CD4-positive, alpha-beta T cell treated with Interferon alpha-2 for 1 hour (primary cell): Measurements from ENCODE around the gene UNC119B.
"Not testable (repeated sequence)": the region's sequence is repeated elsewhere in the genome, so short reads cannot be mapped to it uniquely, and the experiment has no call there.

Experiments
- DNase-seq, 2 donors: peaks; one replicate each; pipeline ENCODE4 v3.0.0-alpha.2; 2020 to 2022

Gene UNC119B

DNA sequence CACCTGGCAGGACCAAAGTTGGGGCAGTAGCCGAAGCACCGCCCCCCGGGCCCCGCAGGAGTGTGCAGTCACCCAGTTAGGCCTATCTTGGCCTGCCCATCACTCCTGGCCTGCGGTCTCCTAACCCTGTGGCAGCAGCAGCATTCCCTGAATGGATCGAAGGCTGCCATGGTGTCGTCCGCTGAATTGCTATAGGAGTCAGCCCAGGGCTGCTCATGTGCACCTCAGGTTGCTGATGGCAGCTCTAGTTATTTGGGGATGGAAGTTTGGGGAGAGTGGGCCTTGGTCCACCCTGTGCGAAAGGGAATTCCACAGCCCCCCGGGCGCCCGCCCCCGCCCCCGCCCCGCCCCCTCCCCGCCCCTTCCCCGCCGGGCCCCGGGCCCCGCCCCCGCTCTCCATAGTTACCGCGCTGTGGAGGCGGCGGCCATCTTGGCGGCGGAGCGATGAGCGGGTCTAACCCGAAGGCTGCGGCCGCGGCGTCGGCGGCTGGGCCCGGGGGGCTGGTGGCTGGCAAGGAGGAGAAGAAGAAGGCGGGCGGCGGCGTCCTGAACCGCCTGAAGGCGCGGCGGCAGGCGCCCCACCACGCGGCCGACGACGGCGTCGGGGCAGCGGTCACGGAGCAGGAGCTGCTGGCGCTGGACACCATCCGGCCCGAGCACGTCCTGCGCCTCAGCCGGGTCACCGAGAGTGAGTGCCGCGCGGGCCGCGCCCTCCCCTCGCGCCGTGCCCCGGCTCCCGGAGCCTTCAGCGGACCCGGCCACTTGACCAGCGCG is at the start of gene UNC119B:
Gene UNC119B (plus strand): TSS at position 428 of the 774 bp plus-strand sequence. CDS start 17 bp downstream, at position 445.
- DNase-seq = peak; percentile 56 to 77

- no peak for DNase-seq
These were observed 48.8 kb upstream of the UNC119B start for GRCh38 chr12:120661432-120661831.

- DNase-seq = peak in 1 of 2 donors; percentile 29
These were observed 47.4 kb upstream of the UNC119B start for GRCh38 chr12:120662879-120663278.

GRCh38 chr12:120663741-120664140 is 46.5 kb upstream of the UNC119B start:
- no peak for DNase-seq

- DNase-seq = no peak
These were observed 43.5 kb upstream of the UNC119B start for GRCh38 chr12:120666571-120667390.

- no peak for DNase-seq
These were observed 42.0 kb upstream of the UNC119B start for GRCh38 chr12:120668091-120668867.

DNA sequence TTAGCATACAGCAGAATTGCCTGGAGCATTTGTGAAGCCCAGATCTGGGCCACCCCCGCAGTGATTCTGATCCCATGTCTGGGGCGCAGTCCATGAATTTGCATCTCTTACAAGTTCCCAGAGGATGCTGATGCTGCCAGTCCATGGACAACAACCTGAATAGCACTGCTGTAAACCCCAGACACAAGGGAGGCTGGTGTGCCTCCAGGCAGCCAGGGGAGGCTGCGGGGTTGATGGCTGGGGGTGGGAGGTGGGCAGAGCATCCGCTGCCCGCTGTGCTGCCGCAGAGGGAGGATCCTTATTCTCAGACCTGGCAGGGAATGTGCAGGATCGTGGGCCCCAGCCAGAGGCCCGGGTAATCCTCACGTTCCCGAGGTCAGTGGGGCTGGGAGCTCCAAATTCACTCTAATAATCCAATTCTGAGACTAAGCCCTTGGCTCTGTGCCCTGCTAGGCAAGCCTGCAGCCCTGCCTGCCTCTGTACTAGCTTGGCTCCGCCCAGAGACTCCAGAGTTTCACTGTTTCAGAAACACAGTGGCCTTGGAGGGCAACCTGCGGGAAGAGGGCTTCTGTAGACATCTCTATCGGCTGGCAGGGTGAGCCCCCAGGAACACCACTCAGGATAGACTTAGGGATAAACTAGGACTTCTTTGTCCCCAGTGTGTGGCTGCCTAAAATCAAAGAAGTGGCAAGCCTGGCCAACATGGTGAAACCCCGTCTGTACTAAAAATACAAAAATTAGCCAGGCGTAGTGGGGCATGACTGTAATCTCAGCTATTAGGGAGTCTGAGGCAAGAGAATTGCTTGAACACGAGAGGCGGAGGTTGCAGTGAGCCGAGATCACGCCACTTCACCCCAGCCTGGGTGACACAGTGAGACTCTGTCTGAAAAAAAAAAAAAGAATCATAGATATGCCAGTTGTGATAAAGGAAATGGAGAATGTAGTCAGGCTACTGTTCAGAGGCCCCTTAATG is 41.1 kb upstream of the UNC119B start:
- DNase-seq = peak in 1 of 2 donors; percentile 26

DNA sequence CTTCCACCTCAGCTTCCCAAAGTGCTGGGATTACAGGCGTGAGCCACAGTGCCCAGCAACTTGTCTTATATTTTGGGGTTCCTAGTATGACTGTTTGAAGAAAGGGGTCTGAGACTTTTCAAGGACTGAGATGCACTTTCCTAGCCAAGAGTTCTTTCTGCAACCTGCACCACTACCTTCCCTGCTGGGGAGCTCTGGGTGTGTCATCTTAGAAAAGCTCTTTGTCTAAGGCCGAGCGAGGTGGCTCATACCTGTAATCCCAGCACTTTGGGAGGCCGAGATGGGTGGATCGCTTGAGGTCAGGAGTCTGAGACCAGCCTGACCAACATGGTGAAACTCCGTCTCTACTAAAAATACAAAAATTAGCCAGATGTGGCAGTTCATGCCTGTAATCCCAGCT is 40.0 kb upstream of the UNC119B start:
- DNase-seq = not testable (repeated sequence)

DNA sequence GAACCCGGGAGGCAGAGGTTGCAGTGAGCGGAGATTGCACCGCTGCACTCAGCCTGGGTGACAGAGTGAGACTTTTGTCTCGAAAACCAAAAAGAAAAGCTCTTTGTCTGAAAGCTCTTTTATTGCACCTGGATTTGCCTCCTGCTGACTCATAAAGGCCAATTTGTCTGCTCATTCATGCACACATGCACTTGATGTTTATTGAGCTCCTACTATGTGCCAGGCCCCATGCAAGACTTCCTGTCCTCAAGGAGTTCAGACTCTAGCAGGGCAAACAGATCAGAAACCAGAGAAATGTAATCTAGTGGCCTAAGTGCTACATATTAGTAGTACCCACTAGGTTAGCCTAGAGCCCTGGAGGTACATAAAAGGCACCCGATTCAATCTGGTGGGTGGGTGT is 39.6 kb upstream of the UNC119B start:
- DNase-seq = no peak

DNA sequence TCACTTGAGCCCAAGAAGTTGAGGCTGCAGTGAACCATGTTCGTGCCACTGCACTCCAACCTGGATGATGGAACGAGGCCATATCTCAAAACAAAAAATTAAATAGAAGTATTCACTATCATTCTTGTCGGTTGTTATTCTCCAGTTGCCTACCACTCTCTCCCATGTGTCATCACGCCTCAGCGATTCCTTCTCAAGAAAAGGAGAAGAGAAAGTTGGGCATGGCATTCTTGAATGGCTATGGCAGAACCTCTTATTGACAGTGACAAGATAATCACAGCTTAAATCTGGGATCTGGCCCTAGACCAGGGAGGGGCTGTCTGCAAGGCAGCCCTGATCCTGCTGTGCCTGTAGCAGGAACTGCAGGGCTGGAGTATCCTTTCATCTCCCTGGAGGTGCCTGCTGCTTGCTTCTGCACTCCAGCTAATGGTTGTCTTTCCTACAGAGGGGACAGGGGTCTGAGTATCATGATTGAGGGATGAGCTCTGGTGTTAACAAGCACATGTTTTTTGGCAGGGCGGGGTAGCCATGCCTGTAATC is 36.1 kb upstream of the UNC119B start:
- peak in 1 of 2 donors; percentile 25 for DNase-seq

GRCh38 chr12:120677765-120678473 is 32.3 kb upstream of the UNC119B start:
- DNase-seq = no peak

- DNase-seq = no peak
These were observed 31.7 kb upstream of the UNC119B start for GRCh38 chr12:120678572-120678971.

DNA sequence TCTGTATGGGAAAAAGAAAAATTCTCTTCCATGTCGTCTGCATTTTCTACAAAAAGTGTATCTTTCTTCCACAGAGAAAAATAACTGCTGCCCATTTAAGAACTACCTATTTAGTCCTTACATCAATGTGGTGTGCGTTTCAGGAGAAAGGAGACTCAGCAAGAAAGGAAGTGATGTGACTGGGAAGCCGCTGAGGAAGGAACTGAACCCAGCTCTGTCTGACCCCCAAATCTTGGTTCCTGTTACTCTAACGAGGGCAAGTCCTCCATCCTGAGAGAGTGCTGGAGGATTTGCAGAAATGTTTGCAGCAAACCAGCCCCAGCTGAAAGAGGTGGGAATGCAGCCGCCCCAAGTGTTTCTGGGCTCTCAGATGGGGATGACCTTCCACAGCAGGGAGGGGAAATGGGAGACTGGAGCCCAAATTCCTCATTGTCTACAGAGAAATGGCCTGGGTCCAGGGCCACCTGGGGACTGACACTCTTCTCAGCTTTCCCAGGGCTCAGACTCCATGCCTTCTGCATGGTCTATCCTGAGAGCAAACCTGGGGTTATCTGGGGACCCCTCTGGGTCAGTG is 30.0 kb upstream of the UNC119B start:
- no peak for DNase-seq

DNA sequence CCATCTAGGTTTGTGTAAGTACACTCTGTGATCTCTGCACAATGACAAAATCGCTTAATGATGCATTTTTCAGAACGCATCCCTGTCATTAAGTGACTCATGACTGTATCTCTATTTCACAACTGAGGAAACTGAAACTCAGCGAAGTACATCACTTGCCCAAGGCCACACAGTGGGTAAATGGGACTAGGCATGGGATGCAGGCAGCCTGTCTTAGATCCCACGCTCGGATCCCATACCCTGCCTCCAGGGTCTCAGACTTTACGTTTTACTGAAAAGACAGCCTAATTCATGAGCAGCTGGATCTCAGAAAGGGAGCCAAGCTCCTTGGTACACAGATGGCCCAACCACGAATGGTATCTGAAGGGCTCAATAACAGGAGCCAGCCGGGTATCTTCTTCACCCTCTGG is 25.7 kb upstream of the UNC119B start:
- peak in 1 of 2 donors; percentile 34 for DNase-seq

DNA sequence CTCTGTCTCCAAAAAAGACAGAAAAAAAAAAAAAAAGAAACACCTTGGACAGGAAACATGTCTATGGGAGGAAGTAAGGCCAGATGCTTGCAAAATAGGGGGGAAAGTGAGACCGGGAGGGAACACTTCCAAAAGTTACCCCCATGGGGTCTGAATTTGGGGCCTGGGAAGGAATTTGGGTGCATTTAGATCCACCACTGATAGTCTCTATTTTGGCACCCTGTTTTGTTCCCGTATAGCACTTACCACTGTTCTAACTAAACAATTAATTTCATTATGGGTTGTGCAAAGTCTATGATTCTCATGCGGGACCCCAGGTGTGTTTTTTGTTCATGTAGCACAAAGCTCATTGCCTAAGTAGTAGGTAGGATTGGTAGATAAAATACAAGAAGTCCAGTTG is 24.7 kb upstream of the UNC119B start:
- no peak for DNase-seq

DNA sequence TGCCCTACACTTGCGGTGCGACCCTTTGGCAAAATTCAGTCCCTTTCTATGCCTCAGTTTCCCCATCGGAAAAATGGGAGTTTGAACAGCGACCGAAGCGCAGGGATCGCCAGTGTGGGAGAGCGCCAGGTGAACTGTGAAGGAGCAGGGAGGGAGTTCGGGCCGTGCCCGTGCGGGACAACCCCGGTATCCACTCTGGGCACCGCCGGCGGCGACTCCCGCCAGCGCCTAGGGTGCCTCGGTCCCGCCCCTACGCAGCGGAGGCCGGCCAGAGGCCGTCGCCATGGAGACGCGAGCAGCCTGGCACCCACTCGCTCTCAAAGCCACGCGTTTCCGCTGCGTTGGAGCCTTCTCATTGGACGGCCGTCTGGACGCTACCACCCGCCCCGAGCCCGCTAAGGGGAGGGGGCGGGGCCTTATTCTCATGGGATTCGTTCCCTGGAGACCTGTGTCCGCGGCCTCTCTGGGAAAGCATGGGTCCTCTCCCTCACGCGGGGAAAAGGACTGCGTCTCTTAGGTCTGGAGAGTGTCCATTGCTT is 24.0 kb upstream of the UNC119B start:
- DNase-seq = peak; percentile 97 to 98

DNA sequence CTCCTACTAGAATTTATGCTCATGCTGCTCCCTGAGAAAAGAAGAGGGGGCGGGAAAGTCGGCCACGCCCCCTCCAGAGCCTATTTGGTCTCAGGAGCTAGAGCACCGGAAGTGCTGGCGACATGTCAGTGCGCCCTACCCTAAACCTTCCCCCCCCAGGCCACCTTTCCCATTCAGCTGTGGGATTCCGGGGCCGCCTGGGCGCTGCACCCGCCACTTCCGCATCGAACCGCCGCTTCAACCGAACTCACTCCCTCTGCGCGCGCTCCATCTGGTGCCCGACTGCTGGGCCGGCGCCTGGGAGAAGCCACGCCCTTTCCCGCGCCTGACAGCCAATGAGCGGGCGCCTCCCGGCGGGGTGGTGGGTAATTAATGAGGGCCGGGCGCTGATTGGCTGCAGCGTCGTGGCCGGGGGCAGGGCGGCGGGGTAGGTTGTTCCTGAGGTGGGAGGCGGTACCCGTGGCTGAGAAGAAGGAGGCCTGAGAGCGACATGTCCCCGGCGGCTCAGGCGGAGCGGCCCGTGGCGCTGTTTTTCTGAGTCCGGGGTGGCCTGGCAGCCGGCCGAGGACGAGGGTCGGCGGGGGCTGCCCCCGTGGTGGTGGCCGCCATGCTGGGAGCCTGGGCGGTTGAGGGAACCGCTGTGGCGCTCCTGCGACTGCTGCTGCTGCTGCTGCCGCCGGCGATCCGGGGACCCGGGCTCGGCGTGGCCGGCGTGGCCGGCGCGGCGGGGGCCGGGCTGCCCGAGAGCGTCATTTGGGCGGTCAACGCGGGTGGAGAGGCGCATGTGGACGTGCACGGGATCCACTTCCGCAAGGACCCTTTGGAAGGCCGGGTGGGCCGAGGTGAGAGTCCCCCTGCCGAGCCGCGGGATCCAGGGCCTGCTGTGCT is 23.3 kb upstream of the UNC119B start, which contains the start of gene MLEC:
Gene MLEC (plus strand): TSS at position 460 of the 888 bp plus-strand sequence. CDS start 148 bp downstream, at position 608.
- peak; percentile 99 for DNase-seq

DNA sequence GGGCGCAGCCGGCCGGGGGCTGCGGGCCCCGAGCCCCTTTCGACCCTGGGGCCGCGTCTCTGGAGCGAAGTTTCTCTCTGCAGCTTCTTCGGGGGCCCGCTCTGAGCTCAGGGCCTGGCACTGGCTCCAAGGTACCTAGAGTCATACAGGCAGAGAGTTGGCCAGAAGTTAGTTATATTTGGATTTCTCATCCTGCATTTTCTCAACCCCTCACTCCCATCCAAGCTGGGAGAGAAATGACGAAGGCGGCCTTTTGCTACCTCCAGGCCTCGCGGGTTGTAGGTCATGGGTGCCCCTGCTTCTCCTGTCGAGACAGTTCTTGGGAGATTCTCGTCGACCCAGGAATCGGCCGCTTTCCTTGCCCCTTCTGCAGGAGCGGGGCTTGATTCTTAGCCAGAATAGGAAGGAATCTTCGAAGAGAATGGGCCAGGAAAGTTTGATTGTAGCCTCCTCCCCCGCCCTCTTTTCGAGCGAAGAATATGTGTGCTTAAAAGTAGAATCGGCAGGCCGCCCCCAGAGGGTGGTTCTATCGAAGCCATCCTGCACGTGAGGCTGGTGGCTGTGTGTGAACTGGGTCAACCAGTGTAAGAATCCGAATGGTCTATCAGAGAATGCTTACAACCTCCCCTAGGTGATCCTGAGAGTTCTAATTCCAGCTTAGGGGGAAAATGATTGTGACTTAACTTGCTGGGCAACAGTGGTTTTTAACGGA is 22.5 kb upstream of the UNC119B start:
- peak in 1 of 2 donors; percentile 40 for DNase-seq
